ENCODE measurements around the gene CEACAM1.

The CEACAM1 gene

GRCh38 chr19:42459926-42460325 is 68.4 kb downstream of the CEACAM1 start:
- TF ChIP-seq, protein P1, sequence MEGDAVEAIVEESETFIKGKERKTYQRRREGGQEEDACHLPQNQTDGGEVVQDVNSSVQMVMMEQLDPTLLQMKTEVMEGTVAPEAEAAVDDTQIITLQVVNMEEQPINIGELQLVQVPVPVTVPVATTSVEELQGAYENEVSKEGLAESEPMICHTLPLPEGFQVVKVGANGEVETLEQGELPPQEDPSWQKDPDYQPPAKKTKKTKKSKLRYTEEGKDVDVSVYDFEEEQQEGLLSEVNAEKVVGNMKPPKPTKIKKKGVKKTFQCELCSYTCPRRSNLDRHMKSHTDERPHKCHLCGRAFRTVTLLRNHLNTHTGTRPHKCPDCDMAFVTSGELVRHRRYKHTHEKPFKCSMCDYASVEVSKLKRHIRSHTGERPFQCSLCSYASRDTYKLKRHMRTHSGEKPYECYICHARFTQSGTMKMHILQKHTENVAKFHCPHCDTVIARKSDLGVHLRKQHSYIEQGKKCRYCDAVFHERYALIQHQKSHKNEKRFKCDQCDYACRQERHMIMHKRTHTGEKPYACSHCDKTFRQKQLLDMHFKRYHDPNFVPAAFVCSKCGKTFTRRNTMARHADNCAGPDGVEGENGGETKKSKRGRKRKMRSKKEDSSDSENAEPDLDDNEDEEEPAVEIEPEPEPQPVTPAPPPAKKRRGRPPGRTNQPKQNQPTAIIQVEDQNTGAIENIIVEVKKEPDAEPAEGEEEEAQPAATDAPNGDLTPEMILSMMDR (conservative IDR thresholded peaks at IDR 0.05) = no peak
- no peak for TF ChIP-seq ZFX (IDR thresholded peaks at IDR 0.05)
- no peak overlapping the region for H3K27ac ChIP-seq

Data from C4-2B (cell line).